Mucosa of descending colon (tissue), 3 donors: ENCODE measurements around the gene HOXB8. TPM values are rescaled to one million over a fixed set of nuclear protein-coding genes. Genes with fewer than 3 reads are reported as not detected.
A peak's percentile ranks its signal among the peaks of the same experiment; 100 is the strongest.

Experiments used
- ATAC-seq: fragments of 200-7000 bp; cut with Tn5 transposase; one replicate; pipeline ENCODE4 v1.9.1; 2020; ENCODE audit warnings: mild to moderate bottlenecking, moderate library complexity
- DNase-seq, 3 donors: peaks; one replicate each; pipeline ENCODE4 v3.0.0-alpha.2; 2020
- H3K36me3 ChIP-seq: fragments of 200-600 bp; one replicate; pipeline ENCODE4 v1.8.0; 2021; ENCODE audit warnings: low read depth, mild to moderate bottlenecking
- H3K4me1 ChIP-seq: fragments of 200-600 bp; one replicate; pipeline ENCODE4 v1.8.0; 2021; ENCODE audit warnings: low read depth, mild to moderate bottlenecking
- H3K4me3 ChIP-seq: fragments of 200-600 bp; one replicate; pipeline ENCODE4 v1.8.0; 2021; ENCODE audit warnings: mild to moderate bottlenecking
- H3K9me3 ChIP-seq: fragments of 200-600 bp; one replicate; pipeline ENCODE4 v1.8.0; 2021; ENCODE audit warnings: mild to moderate bottlenecking
- CTCF ChIP-seq: fragments of 200-600 bp; IDR thresholded peaks from one replicate; pipeline ENCODE4 v1.8.0; 2022; ENCODE audit warnings: antibody characterized with exemption, mild to moderate bottlenecking
- intact Hi-C, 2 donors: fragments of 100-400 bp; cut with DNase I in 1 of 2; cut with micrococcal nuclease in 1 of 2; formaldehyde crosslinking; loops; one replicate each; pipeline versions ENCODE4 v1.11.0 to v1.11.1; 2022; cut with DNase I, micrococcal nuclease
- total RNA-seq, 3 donors: library from RNA; stranded (reverse); fragmentation: NEBNext Ultra II Directional in 2 of 3; extraction: Animal tissue kit (Norgen Biotek cat#: 25700) in 2 of 3; gene quantifications; one replicate each; pipeline versions ENCODE4 v1.2.1 to v1.2.4, GENCODE V29; 2021 to 2023
- donor health status: DM: no; HTN: no; CAD: no; lungs with moderate emphysema.
- donor health status: DM: no; HTN: no; CAD: no.
- donor health status: DM: no; HTN: yes; CAD: no.

Gene HOXB8
- total RNA-seq, 3 donors from 2014 or later: 4.2 to 7.5 (median 5.6) TPM

DNA sequence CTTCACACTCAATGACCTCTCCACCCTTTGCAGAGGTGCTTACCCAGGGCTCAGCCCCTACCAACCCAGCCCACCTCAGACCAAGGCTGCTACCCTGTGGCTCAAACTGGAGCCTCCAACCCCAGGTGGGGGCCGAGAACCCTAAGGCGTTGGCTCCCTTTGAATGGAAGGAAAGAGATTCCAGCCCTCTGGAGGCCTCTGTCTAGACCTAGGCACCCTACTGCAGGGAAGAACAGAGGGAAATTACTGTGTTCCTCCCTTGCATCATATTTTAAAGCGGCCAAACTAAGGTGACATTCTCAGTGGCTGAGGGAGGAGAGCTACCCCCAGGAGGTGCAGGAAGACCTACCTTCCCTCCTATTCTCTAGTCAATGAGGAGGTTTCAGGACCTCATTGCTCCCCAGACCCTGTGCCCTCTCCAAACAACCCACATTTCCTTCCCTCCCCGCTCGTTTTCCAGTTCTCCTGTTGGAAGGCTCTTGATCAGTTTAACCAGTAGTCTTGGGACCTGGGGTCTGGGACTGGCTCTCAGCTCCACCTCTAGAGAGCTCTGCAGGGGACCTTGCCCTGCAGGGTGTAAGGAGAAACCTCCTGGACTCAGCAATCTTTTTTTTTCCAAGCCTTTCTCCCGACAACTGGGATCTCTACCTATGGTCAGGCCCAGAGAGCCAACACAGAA, 5.5 kb upstream of the HOXB8 start:
- Histone ChIP-seq H3K36me3 (no peaks in the 10 kb centered on the region), H3K4me1 (peaks cover 47% of the 10 kb centered on the region), H3K9me3 (no peaks in the 10 kb centered on the region), H3K4me3 (no peak overlapping the region)
- peak; percentile 0 for ATAC-seq
- DNase-seq: peak in 2 of 3 donors; percentile 37 to 49
- TF ChIP-seq CTCF: no peak
- intact Hi-C loops: loop anchor here in 1 of 2 donors (10.0 kb wide), 1 partner anchor 286 kb away; no protein-coding TSS in a partner anchor

GRCh38 chr17:48619826-48620449, 4.8 kb upstream of the HOXB8 start:
- Histone ChIP-seq H3K4me3 (no peak overlapping the region), H3K4me1 (peaks cover 40% of the 10 kb centered on the region), H3K36me3 (no peaks in the 10 kb centered on the region), H3K9me3 (no peaks in the 10 kb centered on the region)
- ATAC-seq: peak; percentile 1
- TF ChIP-seq CTCF: no peak
- intact Hi-C loops: loop anchor here (5.0 to 10.0 kb wide), 2 partner anchors 283 to 285 kb away; no protein-coding TSS in a partner anchor
- peak in 1 of 3 donors; percentile 53 for DNase-seq

- peak; percentile 96 for TF ChIP-seq CTCF
- ATAC-seq (peak; percentile 75), DNase-seq (peak; percentile 91 to 97 (median 94))
- intact Hi-C loops: loop anchor here in 1 of 2 donors (5.0 kb wide), 1 partner anchor 281 kb away; no protein-coding TSS in a partner anchor
- no peak overlapping the region for H3K4me3 ChIP-seq
- H3K9me3 ChIP-seq: no peaks in the 10 kb centered on the region
- H3K36me3 ChIP-seq: no peaks in the 10 kb centered on the region
- peaks cover 44% of the 10 kb centered on the region for H3K4me1 ChIP-seq
Observed at GRCh38 chr17:48618256-48618896, 3.3 kb upstream of the HOXB8 start.

DNA sequence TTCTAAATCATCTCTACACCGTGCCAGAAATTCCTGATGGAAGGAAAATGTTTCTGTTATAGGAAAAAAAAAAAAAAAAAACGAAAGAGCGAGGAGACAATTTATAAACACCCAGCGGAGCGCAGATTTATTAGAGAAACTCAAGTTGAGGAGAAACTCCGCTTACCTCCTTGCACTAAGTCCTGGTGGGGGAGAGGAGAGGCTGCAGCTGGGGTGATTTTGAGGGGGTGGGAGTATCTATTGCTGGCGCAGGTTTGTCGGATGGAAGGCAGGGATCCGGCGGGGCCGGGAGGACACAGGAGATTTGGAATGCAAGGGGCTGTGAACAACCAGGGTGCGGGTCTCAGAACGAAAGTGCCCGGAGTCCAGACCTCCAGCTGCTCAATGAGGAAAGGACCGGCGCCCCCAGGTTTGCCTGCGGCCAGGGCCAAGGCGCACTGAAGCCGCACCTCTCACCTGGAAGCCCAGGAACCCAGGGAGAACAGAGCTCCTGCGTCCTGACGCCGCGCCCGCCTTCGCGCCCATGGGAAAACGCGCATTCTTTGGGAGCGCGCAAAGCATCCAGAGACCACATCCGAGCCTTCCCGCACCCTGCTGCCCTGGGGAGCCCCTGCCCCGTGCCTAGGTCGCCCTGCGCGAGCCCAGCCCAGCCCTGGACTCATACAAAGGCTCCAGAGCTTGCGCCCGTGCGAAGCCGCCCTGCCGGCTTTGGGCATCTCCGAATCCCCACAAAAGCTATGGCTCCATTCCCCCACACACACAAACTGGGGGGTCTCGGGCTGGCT, 2.6 kb upstream of the HOXB8 start:
- intact Hi-C loops: loop anchor here in 1 of 2 donors (5.0 kb wide), 1 partner anchor 280 kb away; no protein-coding TSS in a partner anchor
- no peak for TF ChIP-seq CTCF
- H3K4me3 ChIP-seq: no peak overlapping the region

More for the DNA sequence above, 2.6 kb upstream of the HOXB8 start:
- Histone ChIP-seq H3K9me3 (no peaks in the 10 kb centered on the region), H3K36me3 (no peaks in the 10 kb centered on the region), H3K4me1 (peaks cover 47% of the 10 kb centered on the region)
- DNase-seq (peak in 2 of 3 donors; percentile 57 to 71), ATAC-seq (no peak)
